PC-3 (cell line): ENCODE results near the gene ZFHX2.

ENCODE experiments used
- EZH2phosphoT487 ChIP-seq: fragments of 300-600 bp; sonication (generic); IDR thresholded peaks from 2 replicates; pipeline ENCODE4 v1.6.1; 2018; ENCODE audit warnings: mild to moderate bottlenecking, antibody characterized with exemption, low read length, borderline replicate concordance
- TF ChIP-seq, protein P1 (sequence below): fragments of 300-600 bp; sonication (generic); conservative IDR thresholded peaks from 2 replicates; pipeline ENCODE4 v1.5.1; 2017; ENCODE audit warnings: antibody characterized with exemption, low read depth, mild to moderate bottlenecking, low read length

DNA sequence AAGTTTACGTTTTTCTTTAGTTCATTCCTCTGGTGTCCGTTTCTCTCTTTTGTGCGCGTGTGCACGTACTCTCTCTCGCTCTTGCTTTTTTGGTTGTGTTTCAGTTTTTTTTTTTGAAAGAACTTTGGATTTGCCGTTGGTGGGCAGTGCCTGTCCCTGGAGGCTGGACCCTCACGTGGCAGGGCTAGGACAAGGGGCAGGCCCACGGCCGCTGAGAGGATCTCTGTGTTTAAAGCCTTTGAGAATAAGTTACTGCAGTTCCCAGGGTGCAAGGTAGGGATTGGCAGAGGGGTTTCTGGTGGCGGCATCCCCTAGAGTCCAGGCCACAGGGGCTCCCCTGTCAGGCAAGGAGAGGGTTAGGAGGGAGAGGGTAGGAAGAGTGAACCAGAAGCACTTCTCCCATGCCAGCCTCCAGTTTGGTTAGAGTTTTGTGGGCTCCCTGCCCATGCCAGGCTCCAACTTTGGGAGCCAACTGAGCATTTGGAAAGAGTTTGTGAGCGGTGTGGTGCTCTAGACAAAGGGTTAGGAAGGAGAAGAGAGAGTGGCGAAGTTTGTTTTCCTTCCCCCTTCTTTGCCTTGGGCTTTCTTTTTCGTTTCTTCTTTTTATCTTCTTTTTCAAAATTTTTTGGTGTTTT lies 30.5 kb downstream of the ZFHX2 start:
- TF ChIP-seq, protein P1, sequence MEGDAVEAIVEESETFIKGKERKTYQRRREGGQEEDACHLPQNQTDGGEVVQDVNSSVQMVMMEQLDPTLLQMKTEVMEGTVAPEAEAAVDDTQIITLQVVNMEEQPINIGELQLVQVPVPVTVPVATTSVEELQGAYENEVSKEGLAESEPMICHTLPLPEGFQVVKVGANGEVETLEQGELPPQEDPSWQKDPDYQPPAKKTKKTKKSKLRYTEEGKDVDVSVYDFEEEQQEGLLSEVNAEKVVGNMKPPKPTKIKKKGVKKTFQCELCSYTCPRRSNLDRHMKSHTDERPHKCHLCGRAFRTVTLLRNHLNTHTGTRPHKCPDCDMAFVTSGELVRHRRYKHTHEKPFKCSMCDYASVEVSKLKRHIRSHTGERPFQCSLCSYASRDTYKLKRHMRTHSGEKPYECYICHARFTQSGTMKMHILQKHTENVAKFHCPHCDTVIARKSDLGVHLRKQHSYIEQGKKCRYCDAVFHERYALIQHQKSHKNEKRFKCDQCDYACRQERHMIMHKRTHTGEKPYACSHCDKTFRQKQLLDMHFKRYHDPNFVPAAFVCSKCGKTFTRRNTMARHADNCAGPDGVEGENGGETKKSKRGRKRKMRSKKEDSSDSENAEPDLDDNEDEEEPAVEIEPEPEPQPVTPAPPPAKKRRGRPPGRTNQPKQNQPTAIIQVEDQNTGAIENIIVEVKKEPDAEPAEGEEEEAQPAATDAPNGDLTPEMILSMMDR = no peak
- no peak for TF ChIP-seq EZH2phosphoT487
